KMS-11 (cell line): Measurements from ENCODE around the gene PITX1.

Experiments
- H2AFZ ChIP-seq: fragments of 200-600 bp; sonication (generic); 2 replicates; pipeline ENCODE4 v1.6.1; 2016; ENCODE audit warnings: antibody characterized with exemption, mixed run types, low read depth
- H3K27ac ChIP-seq: fragments of 200-600 bp; sonication (generic); 2 replicates; pipeline ENCODE4 v1.6.1; 2016; ENCODE audit warnings: mild to moderate bottlenecking, mixed run types
- H3K27me3 ChIP-seq: fragments of 200-600 bp; sonication (generic); 2 replicates; pipeline ENCODE4 v1.6.1; 2017; ENCODE audit warnings: mild to moderate bottlenecking, low read depth, mixed run types, moderate library complexity; ENCODE audit not compliant: insufficient read depth
- H3K36me3 ChIP-seq: fragments of 200-600 bp; sonication (generic); 2 replicates; pipeline ENCODE4 v1.6.1; 2017; ENCODE audit warnings: mild to moderate bottlenecking, mixed run types; ENCODE audit not compliant: insufficient read depth
- H3K4me1 ChIP-seq: fragments of 200-600 bp; sonication (generic); 2 replicates; pipeline ENCODE4 v1.6.1; 2016; ENCODE audit warnings: mild to moderate bottlenecking, low read depth, mixed run types; ENCODE audit not compliant: poor library complexity, severe bottlenecking
- H3K4me2 ChIP-seq: fragments of 200-600 bp; sonication (generic); 2 replicates; pipeline ENCODE4 v1.7.0; 2016; ENCODE audit warnings: mild to moderate bottlenecking, mixed run types
- H3K4me3 ChIP-seq: fragments of 200-600 bp; sonication (generic); IDR thresholded peaks from 2 replicates; pipeline ENCODE4 v1.6.1; 2017; ENCODE audit warnings: low read depth, low read length, mixed read lengths; ENCODE audit not compliant: insufficient read depth
- H3K79me2 ChIP-seq: fragments of 200-600 bp; sonication (generic); 2 replicates; pipeline ENCODE4 v1.6.1; 2016; ENCODE audit warnings: low read depth, mixed run types; ENCODE audit not compliant: insufficient read depth
- H3K9ac ChIP-seq: fragments of 200-600 bp; sonication (generic); 2 replicates; pipeline ENCODE4 v1.6.1; 2016; ENCODE audit warnings: mild to moderate bottlenecking, mixed run types
- H4K20me1 ChIP-seq: fragments of 200-600 bp; sonication (generic); 2 replicates; pipeline ENCODE4 v1.6.1; 2016; ENCODE audit warnings: mild to moderate bottlenecking, mixed run types; ENCODE audit not compliant: insufficient read depth
- CTCF ChIP-seq: fragments of 200-600 bp; sonication (generic); conservative IDR thresholded peaks from 2 replicates; pipeline ENCODE4 v1.6.1; 2017; ENCODE audit warnings: low read depth, mild to moderate bottlenecking, antibody characterized with exemption, low read length, moderate library complexity, mixed read lengths

Gene PITX1

DNA sequence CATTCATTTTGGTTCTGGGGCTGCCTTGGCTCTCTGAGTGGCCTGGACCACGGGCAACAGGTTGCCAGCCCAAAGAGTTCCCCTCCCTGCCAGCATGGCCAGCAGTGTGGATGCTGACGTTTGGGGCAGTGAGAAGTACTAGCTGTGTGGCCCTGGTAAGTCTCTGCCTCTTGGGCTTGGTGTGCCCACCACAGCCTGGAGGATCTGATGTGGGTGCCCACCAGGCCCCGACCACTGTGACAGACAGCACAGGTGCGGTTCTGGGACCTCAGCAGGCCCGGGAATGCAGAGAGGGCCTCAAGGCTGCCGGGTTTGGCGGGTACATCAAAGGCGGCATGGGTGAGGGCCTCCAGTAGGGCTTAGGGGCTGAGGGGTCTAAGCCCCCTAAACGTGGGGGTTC lies 33.6 kb upstream of the PITX1 start:
- no peak overlapping the region for H3K4me2 ChIP-seq
- no peaks in the 10 kb centered on the region for H3K36me3 ChIP-seq
- H2AFZ ChIP-seq, result no peak overlapping the region
- H3K4me3 ChIP-seq, result no peak overlapping the region
- no peaks in the 10 kb centered on the region for H4K20me1 ChIP-seq
- H3K27ac ChIP-seq, result no peak overlapping the region
- no peaks in the 10 kb centered on the region for H3K27me3 ChIP-seq
- no peaks in the 10 kb centered on the region for H3K4me1 ChIP-seq
- no peaks in the 10 kb centered on the region for H3K79me2 ChIP-seq
- TF ChIP-seq CTCF, result no peak
- no peak overlapping the region for H3K9ac ChIP-seq

- Histone ChIP-seq H4K20me1 (no peaks in the 10 kb centered on the region), H3K9ac (no peak overlapping the region), H3K4me3 (no peak overlapping the region), H3K4me2 (no peak overlapping the region), H3K4me1 (no peaks in the 10 kb centered on the region), H3K27ac (no peak overlapping the region), H2AFZ (no peak overlapping the region), H3K27me3 (no peaks in the 10 kb centered on the region), H3K79me2 (no peaks in the 10 kb centered on the region), H3K36me3 (no peaks in the 10 kb centered on the region)
- TF ChIP-seq CTCF, result no peak
Observed at GRCh38 chr5:135066781-135067180, 32.8 kb upstream of the PITX1 start.

- Histone ChIP-seq H3K4me1 (no peaks in the 10 kb centered on the region), H3K27ac (no peak overlapping the region), H2AFZ (no peak overlapping the region), H3K36me3 (no peaks in the 10 kb centered on the region), H3K4me3 (no peak overlapping the region), H3K4me2 (no peak overlapping the region), H4K20me1 (no peaks in the 10 kb centered on the region), H3K27me3 (no peaks in the 10 kb centered on the region), H3K79me2 (no peaks in the 10 kb centered on the region), H3K9ac (no peak overlapping the region)
- no peak for TF ChIP-seq CTCF
Observed at GRCh38 chr5:135065306-135066265, 31.6 kb upstream of the PITX1 start.

DNA sequence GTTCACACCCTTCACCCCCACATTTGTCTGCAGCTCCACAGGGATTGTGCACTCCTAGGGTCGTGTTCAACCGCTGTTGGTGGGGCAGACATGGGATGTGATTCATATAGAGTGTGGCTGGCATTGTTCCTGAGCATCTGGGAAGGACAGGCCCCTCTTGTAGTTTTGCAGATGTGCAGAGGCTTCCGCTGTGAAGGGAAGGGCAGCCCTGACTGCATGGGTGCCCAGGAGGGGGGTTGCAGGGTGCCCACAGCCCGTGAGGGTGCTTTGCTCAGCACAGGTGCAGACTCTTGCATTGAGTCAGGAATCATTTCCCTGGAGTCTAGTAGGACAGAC lies 30.2 kb upstream of the PITX1 start:
- Histone ChIP-seq H3K27me3 (no peaks in the 10 kb centered on the region), H3K4me1 (no peaks in the 10 kb centered on the region), H3K4me3 (no peak overlapping the region), H3K9ac (no peak overlapping the region), H3K4me2 (no peak overlapping the region), H3K79me2 (no peaks in the 10 kb centered on the region), H4K20me1 (no peaks in the 10 kb centered on the region), H3K27ac (no peak overlapping the region), H2AFZ (no peak overlapping the region), H3K36me3 (no peaks in the 10 kb centered on the region)
- TF ChIP-seq CTCF, result no peak
